ENCODE measurements around the gene TENM3.

GRCh38 chr4:182494103-182494502 is 250.9 kb downstream of the TENM3 start:
- no peak for TF ChIP-seq TCF12 (IDR thresholded peaks at IDR 0.05; ENCODE audit: low read depth, low read length)
- TF ChIP-seq SMC3 (IDR thresholded peaks at IDR 0.05; ENCODE audit: borderline replicate concordance, low read length): no peak

All from GM12878 (cell line).